ENCODE data around the gene MCTP2. TPM values are rescaled to one million over a fixed set of nuclear protein-coding genes. Genes with fewer than 3 reads are reported as not detected.

Gene MCTP2
- total RNA-seq, 2 experiments from 2014 or later = 33.7 to 35.1 TPM

GRCh38 chr15:94370206-94370935 lies 139.0 kb downstream of the MCTP2 start:
- CTCF ChIA-PET = no interaction called here
- intact Hi-C loops (cut with micrococcal nuclease) = no loop called here
- Mint-ChIP-seq H3K27ac (no peak overlapping the region), H3K27me3 (ENCODE audit: low read depth) (no peaks in the 10 kb centered on the region), H3K36me3 (ENCODE audit: low read depth) (peaks cover 21% of the 10 kb centered on the region), H3K4me1 (ENCODE audit: low read depth) (no peaks in the 10 kb centered on the region), H3K9me3 (no peaks in the 10 kb centered on the region), H3K4me3 (no peak overlapping the region)
- DNase-seq = no peak

- intact Hi-C loops (cut with micrococcal nuclease) = no loop called here
- no peaks in the 10 kb centered on the region for H3K9me3 Mint-ChIP-seq
- H3K27me3 Mint-ChIP-seq (ENCODE audit: low read depth) = no peaks in the 10 kb centered on the region
- no peak for DNase-seq
- CTCF ChIA-PET = no interaction called here
- no peak overlapping the region for H3K4me3 Mint-ChIP-seq
- H3K36me3 Mint-ChIP-seq (ENCODE audit: low read depth) = peaks cover 21% of the 10 kb centered on the region
- H3K4me1 Mint-ChIP-seq (ENCODE audit: low read depth) = no peaks in the 10 kb centered on the region
- H3K27ac Mint-ChIP-seq = no peak overlapping the region
These were observed 139.6 kb downstream of the MCTP2 start for GRCh38 chr15:94370936-94371285.

GRCh38 chr15:94372821-94373220 lies 141.5 kb downstream of the MCTP2 start:
- H3K27me3 Mint-ChIP-seq (ENCODE audit: low read depth) = no peaks in the 10 kb centered on the region
- no peak overlapping the region for H3K4me3 Mint-ChIP-seq
- intact Hi-C loops (cut with micrococcal nuclease) = no loop called here
- H3K4me1 Mint-ChIP-seq (ENCODE audit: low read depth) = no peaks in the 10 kb centered on the region
- DNase-seq = no peak
- peaks cover 20% of the 10 kb centered on the region for H3K36me3 Mint-ChIP-seq (ENCODE audit: low read depth)
- H3K9me3 Mint-ChIP-seq = no peaks in the 10 kb centered on the region
- CTCF ChIA-PET = no interaction called here
- no peak overlapping the region for H3K27ac Mint-ChIP-seq

- Mint-ChIP-seq H3K4me3 (no peak overlapping the region), H3K36me3 (ENCODE audit: low read depth) (peaks cover 10% of the 10 kb centered on the region), H3K27me3 (ENCODE audit: low read depth) (no peaks in the 10 kb centered on the region), H3K9me3 (no peaks in the 10 kb centered on the region), H3K27ac (no peak overlapping the region), H3K4me1 (ENCODE audit: low read depth) (no peaks in the 10 kb centered on the region)
- DNase-seq = no peak
- intact Hi-C loops (cut with micrococcal nuclease) = no loop called here
- CTCF ChIA-PET = no interaction called here
These were observed 144.6 kb downstream of the MCTP2 start for GRCh38 chr15:94375997-94376396.

- CTCF ChIA-PET = no interaction called here
- H3K4me1 Mint-ChIP-seq (ENCODE audit: low read depth) = no peaks in the 10 kb centered on the region
- no peaks in the 10 kb centered on the region for H3K9me3 Mint-ChIP-seq
- no peak overlapping the region for H3K27ac Mint-ChIP-seq
- intact Hi-C loops (cut with micrococcal nuclease) = no loop called here
- no peak overlapping the region for H3K4me3 Mint-ChIP-seq
- DNase-seq = no peak
- H3K36me3 Mint-ChIP-seq (ENCODE audit: low read depth) = peaks cover 7% of the 10 kb centered on the region
- no peaks in the 10 kb centered on the region for H3K27me3 Mint-ChIP-seq (ENCODE audit: low read depth)
These were observed 148.6 kb downstream of the MCTP2 start for GRCh38 chr15:94379986-94380385.

- H3K27me3 Mint-ChIP-seq (ENCODE audit: low read depth) = no peaks in the 10 kb centered on the region
- intact Hi-C loops (cut with micrococcal nuclease) = no loop called here
- no peaks in the 10 kb centered on the region for H3K9me3 Mint-ChIP-seq
- no peak for DNase-seq
- H3K4me3 Mint-ChIP-seq = no peak overlapping the region
- H3K36me3 Mint-ChIP-seq (ENCODE audit: low read depth) = peaks cover 10% of the 10 kb centered on the region
- no peaks in the 10 kb centered on the region for H3K4me1 Mint-ChIP-seq (ENCODE audit: low read depth)
- H3K27ac Mint-ChIP-seq = no peak overlapping the region
- CTCF ChIA-PET = no interaction called here
These were observed 149.4 kb downstream of the MCTP2 start for GRCh38 chr15:94380798-94381197.

GRCh38 chr15:94381384-94381783 lies 150.0 kb downstream of the MCTP2 start:
- Mint-ChIP-seq H3K4me1 (ENCODE audit: low read depth) (no peaks in the 10 kb centered on the region), H3K36me3 (ENCODE audit: low read depth) (peaks cover 10% of the 10 kb centered on the region), H3K9me3 (no peaks in the 10 kb centered on the region), H3K4me3 (no peak overlapping the region), H3K27me3 (ENCODE audit: low read depth) (no peaks in the 10 kb centered on the region), H3K27ac (no peak overlapping the region)
- intact Hi-C loops (cut with micrococcal nuclease) = no loop called here
- no peak for DNase-seq
- CTCF ChIA-PET = no interaction called here

- Mint-ChIP-seq H3K4me3 (no peak overlapping the region), H3K4me1 (ENCODE audit: low read depth) (peaks cover 11% of the 10 kb centered on the region), H3K27ac (no peak overlapping the region), H3K9me3 (no peaks in the 10 kb centered on the region), H3K36me3 (ENCODE audit: low read depth) (peaks cover 16% of the 10 kb centered on the region), H3K27me3 (ENCODE audit: low read depth) (no peaks in the 10 kb centered on the region)
- CTCF ChIA-PET = no interaction called here
- DNase-seq = no peak
- intact Hi-C loops (cut with micrococcal nuclease) = no loop called here
These were observed 151.7 kb downstream of the MCTP2 start for GRCh38 chr15:94383041-94383440.

GRCh38 chr15:94383706-94384105 lies 152.3 kb downstream of the MCTP2 start:
- CTCF ChIA-PET = no interaction called here
- intact Hi-C loops (cut with micrococcal nuclease) = no loop called here
- Mint-ChIP-seq H3K27me3 (ENCODE audit: low read depth) (no peaks in the 10 kb centered on the region), H3K4me1 (ENCODE audit: low read depth) (peaks cover 11% of the 10 kb centered on the region), H3K36me3 (ENCODE audit: low read depth) (peaks cover 17% of the 10 kb centered on the region), H3K9me3 (no peaks in the 10 kb centered on the region), H3K4me3 (no peak overlapping the region), H3K27ac (no peak overlapping the region)
- no peak for DNase-seq

GRCh38 chr15:94385441-94385840 lies 154.1 kb downstream of the MCTP2 start:
- intact Hi-C loops (cut with micrococcal nuclease) = no loop called here
- Mint-ChIP-seq H3K36me3 (ENCODE audit: low read depth) (peaks cover 20% of the 10 kb centered on the region), H3K27ac (no peak overlapping the region), H3K4me3 (no peak overlapping the region), H3K4me1 (ENCODE audit: low read depth) (peaks cover 11% of the 10 kb centered on the region), H3K9me3 (no peaks in the 10 kb centered on the region), H3K27me3 (ENCODE audit: low read depth) (no peaks in the 10 kb centered on the region)
- CTCF ChIA-PET = no interaction called here
- DNase-seq = no peak

- intact Hi-C loops (cut with micrococcal nuclease) = no loop called here
- Mint-ChIP-seq H3K27me3 (ENCODE audit: low read depth) (no peaks in the 10 kb centered on the region), H3K27ac (no peak overlapping the region), H3K9me3 (no peaks in the 10 kb centered on the region), H3K4me3 (no peak overlapping the region), H3K4me1 (ENCODE audit: low read depth) (peaks cover 11% of the 10 kb centered on the region), H3K36me3 (ENCODE audit: low read depth) (peaks cover 20% of the 10 kb centered on the region)
- CTCF ChIA-PET = interaction anchor here (0.6 kb wide), 1 partner anchor 362 kb away, joined by 6 read pairs; no protein-coding TSS in a partner anchor
- no peak for DNase-seq
These were observed 155.0 kb downstream of the MCTP2 start for GRCh38 chr15:94386351-94386750.

- no peaks in the 10 kb centered on the region for H3K9me3 Mint-ChIP-seq
- DNase-seq = no peak
- CTCF ChIA-PET = interaction anchor here (0.6 kb wide), 1 partner anchor 13 kb away, joined by 3 read pairs; no protein-coding TSS in a partner anchor
- H3K4me1 Mint-ChIP-seq (ENCODE audit: low read depth) = peaks cover 11% of the 10 kb centered on the region
- intact Hi-C loops (cut with micrococcal nuclease) = no loop called here
- no peak overlapping the region for H3K27ac Mint-ChIP-seq
- peaks cover 20% of the 10 kb centered on the region for H3K36me3 Mint-ChIP-seq (ENCODE audit: low read depth)
- H3K27me3 Mint-ChIP-seq (ENCODE audit: low read depth) = no peaks in the 10 kb centered on the region
- H3K4me3 Mint-ChIP-seq = no peak overlapping the region
These were observed 156.1 kb downstream of the MCTP2 start for GRCh38 chr15:94387442-94387841.

GRCh38 chr15:94387849-94388441 lies 156.6 kb downstream of the MCTP2 start:
- Mint-ChIP-seq H3K9me3 (no peaks in the 10 kb centered on the region), H3K4me3 (no peak overlapping the region), H3K27ac (no peak overlapping the region), H3K36me3 (ENCODE audit: low read depth) (peaks cover 20% of the 10 kb centered on the region), H3K4me1 (ENCODE audit: low read depth) (peaks cover 11% of the 10 kb centered on the region), H3K27me3 (ENCODE audit: low read depth) (no peaks in the 10 kb centered on the region)
- intact Hi-C loops (cut with micrococcal nuclease) = no loop called here
- CTCF ChIA-PET = no interaction called here
- DNase-seq = peak; percentile 7
